GM13976 (cell line): ENCODE data around the gene CCDC154.

Experiments used
- DNase-seq: peaks from one replicate; pipeline ENCODE4 v3.0.0; 2012; ENCODE audit warnings: low spot score
- in situ Hi-C: fragments of 300-500 bp; cut with MboI; formaldehyde crosslinking; loops from one replicate; pipeline ENCODE4 v1.12.0; 2022; ENCODE audit warnings: low sequenced_read_pairs, mixed read lengths, inconsistent platforms; ENCODE audit not compliant: unreplicated experiment
- TF ChIP-seq, protein P1 (sequence below): IDR thresholded peaks from 2 replicates; pipeline ENCODE4 v1.5.1; 2012; ENCODE audit warnings: borderline replicate concordance, mild to moderate bottlenecking; ENCODE audit not compliant: insufficient read depth; ENCODE audit errors: extremely low read depth, missing control alignments, control extremely low read depth

CCDC154 gene

GRCh38 chr16:1449201-1449788 lies 4.9 kb upstream of the CCDC154 start:
- TF ChIP-seq, protein P1, sequence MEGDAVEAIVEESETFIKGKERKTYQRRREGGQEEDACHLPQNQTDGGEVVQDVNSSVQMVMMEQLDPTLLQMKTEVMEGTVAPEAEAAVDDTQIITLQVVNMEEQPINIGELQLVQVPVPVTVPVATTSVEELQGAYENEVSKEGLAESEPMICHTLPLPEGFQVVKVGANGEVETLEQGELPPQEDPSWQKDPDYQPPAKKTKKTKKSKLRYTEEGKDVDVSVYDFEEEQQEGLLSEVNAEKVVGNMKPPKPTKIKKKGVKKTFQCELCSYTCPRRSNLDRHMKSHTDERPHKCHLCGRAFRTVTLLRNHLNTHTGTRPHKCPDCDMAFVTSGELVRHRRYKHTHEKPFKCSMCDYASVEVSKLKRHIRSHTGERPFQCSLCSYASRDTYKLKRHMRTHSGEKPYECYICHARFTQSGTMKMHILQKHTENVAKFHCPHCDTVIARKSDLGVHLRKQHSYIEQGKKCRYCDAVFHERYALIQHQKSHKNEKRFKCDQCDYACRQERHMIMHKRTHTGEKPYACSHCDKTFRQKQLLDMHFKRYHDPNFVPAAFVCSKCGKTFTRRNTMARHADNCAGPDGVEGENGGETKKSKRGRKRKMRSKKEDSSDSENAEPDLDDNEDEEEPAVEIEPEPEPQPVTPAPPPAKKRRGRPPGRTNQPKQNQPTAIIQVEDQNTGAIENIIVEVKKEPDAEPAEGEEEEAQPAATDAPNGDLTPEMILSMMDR, result no peak
- DNase-seq, result no peak
- in situ Hi-C loops, result no loop called here

DNA sequence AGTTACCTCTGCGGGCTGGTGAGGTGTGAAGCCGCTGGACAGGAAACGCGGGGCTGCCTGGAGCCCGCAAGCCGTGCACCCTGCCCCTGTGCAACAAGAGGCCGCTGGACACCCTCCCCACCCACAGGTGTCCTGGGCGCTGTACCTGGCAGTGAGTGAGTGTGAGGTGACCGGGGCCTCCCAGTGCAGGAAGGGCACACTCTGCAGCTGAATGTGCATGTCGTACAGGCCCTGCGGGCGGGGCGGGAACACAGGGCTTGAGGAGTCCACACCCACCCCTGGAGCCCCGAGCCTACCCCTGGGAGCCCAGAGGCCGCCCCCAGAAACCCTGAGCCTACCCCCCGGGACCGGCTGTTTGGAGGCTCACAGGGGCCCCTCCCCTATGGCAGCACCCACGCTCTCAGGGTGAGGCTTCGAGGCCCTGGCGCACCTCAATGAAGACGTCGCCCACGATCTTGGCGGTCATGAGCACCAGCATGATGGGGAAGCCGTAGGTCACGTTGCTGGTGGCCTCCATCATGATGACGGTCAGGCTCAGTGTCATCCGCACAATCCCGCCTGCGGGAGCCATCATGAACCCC lies 4.3 kb upstream of the CCDC154 start:
- TF ChIP-seq, protein P1, result no peak
- no peak for DNase-seq
- in situ Hi-C loops, result no loop called here

DNA sequence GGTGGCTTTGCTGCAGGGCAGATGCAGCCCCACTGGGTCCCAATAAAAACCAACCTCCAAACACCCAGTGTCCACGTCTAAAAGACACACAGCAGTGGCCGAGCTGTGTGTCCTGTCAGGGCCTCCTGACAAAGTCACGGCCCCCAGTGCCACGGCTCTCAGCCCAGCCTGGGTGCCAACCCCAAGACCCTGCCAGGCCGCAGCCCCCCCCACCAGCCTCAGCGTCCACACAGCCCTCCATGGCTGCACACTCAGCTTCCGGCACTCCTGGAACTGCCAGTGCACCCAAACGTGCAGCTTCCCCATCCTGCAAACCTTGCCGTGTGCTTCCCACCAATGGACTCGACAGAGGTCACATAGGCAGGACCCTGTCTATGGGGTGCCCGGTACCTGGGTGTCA lies 3.6 kb upstream of the CCDC154 start:
- TF ChIP-seq, protein P1, result no peak
- DNase-seq, result no peak
- in situ Hi-C loops, result no loop called here

- no peak for DNase-seq
- in situ Hi-C loops, result no loop called here
- TF ChIP-seq, protein P1, result no peak
These were observed 2.1 kb upstream of the CCDC154 start for GRCh38 chr16:1446296-1447080.

GRCh38 chr16:1445518-1446203 lies 1.3 kb upstream of the CCDC154 start:
- TF ChIP-seq, protein P1, result no peak
- in situ Hi-C loops, result no loop called here
- no peak for DNase-seq

- no peak for DNase-seq
- in situ Hi-C loops, result no loop called here
- TF ChIP-seq, protein P1, result no peak
These were observed 568 bp upstream of the CCDC154 start for GRCh38 chr16:1444730-1445517.
